Adrenal gland (tissue), 12 donors: ENCODE results near the gene EPB41L2. TPM values are rescaled to one million over a fixed set of nuclear protein-coding genes. Genes with fewer than 3 reads are reported as not detected.
"Not testable (repeated sequence)": the region's sequence is repeated elsewhere in the genome, so short reads cannot be mapped to it uniquely, and the experiment has no call there.

Experiments
- DNase-seq, 7 donors: peaks; one replicate each; pipeline ENCODE4 v3.0.0-alpha.2; 2019 to 2020
- H3K27ac ChIP-seq, 5 donors: fragments of 200-600 bp; sonication (generic) in 4 of 5; 1 replicate in 3 of 5; 2 replicates in 2 of 5; pipeline versions ENCODE4 v1.5.1 to v1.8.0; 2016 to 2020; ENCODE audit warnings: mild to moderate bottlenecking in 1 of 5
- H3K27me3 ChIP-seq: fragments of 200-600 bp; 2 replicates; pipeline ENCODE4 v1.8.0; 2021
- H3K36me3 ChIP-seq, 2 donors: fragments of 200-600 bp; replicated peaks in 1 of 2; 1 replicate in 1 of 2; 2 replicates in 1 of 2; pipeline versions ENCODE4 v1.5.1 to v1.8.0; 2018 to 2022
- H3K4me1 ChIP-seq, 2 donors: fragments of 200-600 bp; replicated peaks in 1 of 2; 1 replicate in 1 of 2; 2 replicates in 1 of 2; pipeline versions ENCODE4 v1.5.1 to v1.8.0; 2018 to 2021
- H3K4me3 ChIP-seq, 4 donors: fragments of 200-600 bp; sonication (generic) in 3 of 4; one replicate each; pipeline ENCODE4 v1.5.1; 2016 to 2018
- H3K9me3 ChIP-seq, 3 donors: fragments of 200-600 bp; sonication (generic) in 1 of 3; replicated peaks in 1 of 3; 1 replicate in 2 of 3; 2 replicates in 1 of 3; pipeline versions ENCODE4 v1.5.1 to v1.8.0; 2016 to 2021
- CTCF ChIP-seq, 6 experiments: fragments of 450-650 bp in 4 of 6; fragments of 200-600 bp in 2 of 6; sonication (generic) in 1 of 6; IDR thresholded peaks; 1 replicate in 5 of 6; 2 replicates in 1 of 6; pipeline versions ENCODE4 v1.5.1 to v1.8.0; 2016 to 2021; ENCODE audit warnings: antibody characterized with exemption in 6 of 6, mild to moderate bottlenecking in 2 of 6, moderate library complexity in 1 of 6
- POLR2A ChIP-seq, 2 donors: fragments of 450-650 bp; IDR thresholded peaks; one replicate each; pipeline ENCODE4 v1.6.1; 2017; ENCODE audit warnings: antibody characterized with exemption in 2 of 2, mild to moderate bottlenecking in 2 of 2, moderate library complexity in 1 of 2
- WGBS, 4 donors: extraction: QIAGEN DNeasy Blood & Tissue Kit in 2 of 4; methylation state at CpG; one replicate each; pipeline versions ENCODE4 v1.1.5 to v1.1.7; 2013 to 2017; 5-methylcytosine and 5-hydroxymethylcytosine counted together
- intact Hi-C, 2 donors: fragments of 100-400 bp; cut with DNase I; formaldehyde crosslinking; loops; one replicate each; pipeline versions ENCODE4 v1.14.1 to v1.15.0; 2022 to 2023
- polyA plus RNA-seq, 3 donors: library from polyadenylated mRNA; stranded (reverse); fragments of 200-250 nt in 2 of 3; fragments of 350-450 nt in 1 of 3; fragmentation: Illumina TruSeq in 1 of 3; extraction: RNeasy Lipid Tissue Mini Kit (QIAGEN cat#74804) in 1 of 3; gene quantifications; one replicate each; pipeline ENCODE4 v1.2.3, GENCODE V29; 2013 to 2014
- total RNA-seq, 9 donors: library from RNA; depleted of rRNA in 4 of 9; stranded (reverse); fragments of >200 nt in 4 of 9; fragments of 120-200 nt in 1 of 9; fragmentation: NEBNext Ultra II Directional in 1 of 9; extraction: Animal tissue kit (Norgen Biotek cat#: 25700) in 1 of 9; gene quantifications; one replicate each; pipeline versions ENCODE4 v1.1.0 to v1.2.4, GENCODE V29; 2013 to 2023
- donor health status: healthy with polysubstance abuse.
- donor health status: Bipolar disorder and iron deficiency.
- donor health status: DM: yes; HTN: yes; CAD: no.
- donor health status: DM: no; HTN: no; CAD: no.
- donor health status: DM: no; HTN: no; CAD: no.
- donor health status: DM: yes; HTN: yes; CAD: no.

Gene EPB41L2
- total and polyA plus RNA-seq, 12 donors = 30.6 to 101 (median 82.4) TPM

- Histone ChIP-seq H3K4me1 (peaks cover 0 to 17% of the 10 kb centered on the region in 2 donors), H3K4me3 (no peak overlapping the region), H3K27ac (no peak overlapping the region), H3K36me3 (no peaks in the 10 kb centered on the region), H3K27me3 (no peaks in the 10 kb centered on the region), H3K9me3 (no peaks in the 10 kb centered on the region)
- WGBS, 4 donors = 95 to 98% (median 97%) methylated on average over 10 of the region's 10 CpGs
- no peak for TF ChIP-seq POLR2A (IDR thresholded peaks at IDR 0.05)
- TF ChIP-seq CTCF (IDR thresholded peaks at IDR 0.05) = no peak
- intact Hi-C loops = loop anchor here in 1 of 2 donors (5.0 kb wide), 1 partner anchor 58 kb away; no protein-coding TSS in a partner anchor
- DNase-seq = no peak
These were observed 68.5 kb downstream of the EPB41L2 start for GRCh38 chr6:130994319-130995097.

GRCh38 chr6:130993292-130993765, 69.7 kb downstream of the EPB41L2 start:
- Histone ChIP-seq H3K9me3 (no peaks in the 10 kb centered on the region), H3K4me1 (peaks cover 0 to 14% of the 10 kb centered on the region in 2 donors), H3K27ac (peak overlapping the region in 2 of 5 donors; percentile 45 to 62), H3K36me3 (no peaks in the 10 kb centered on the region), H3K4me3 (peak overlapping the region in 1 of 4 donors; percentile 18), H3K27me3 (no peaks in the 10 kb centered on the region)
- intact Hi-C loops = no loop called here
- 45 to 59% (median 53%) methylated on average over 9 to 11 of the region's 11 CpGs for WGBS, 4 donors
- TF ChIP-seq CTCF (IDR thresholded peaks at IDR 0.05) (no peak), POLR2A (IDR thresholded peaks at IDR 0.05) (peak in 1 of 2 donors; percentile 52)
- peak; percentile 63 to 89 (median 84) for DNase-seq

GRCh38 chr6:130991422-130992137, 71.5 kb downstream of the EPB41L2 start:
- peaks cover 0 to 6% of the 10 kb centered on the region in 2 donors for H3K4me1 ChIP-seq
- TF ChIP-seq POLR2A (IDR thresholded peaks at IDR 0.05) = no peak
- TF ChIP-seq CTCF (IDR thresholded peaks at IDR 0.05) = no peak
- DNase-seq = no peak
- H3K36me3 ChIP-seq = no peaks in the 10 kb centered on the region
- H3K4me3 ChIP-seq = no peak overlapping the region
- intact Hi-C loops = no loop called here
- H3K27me3 ChIP-seq = no peaks in the 10 kb centered on the region
- H3K27ac ChIP-seq = no peak overlapping the region
- H3K9me3 ChIP-seq = no peaks in the 10 kb centered on the region
- WGBS, 4 donors = 73 to 81% (median 76%) methylated on average over 6 of the region's 6 CpGs

- intact Hi-C loops, H3K36me3 ChIP-seq, DNase-seq, H3K27ac ChIP-seq, H3K4me3 ChIP-seq, H3K4me1 ChIP-seq, H3K27me3 ChIP-seq, H3K9me3 ChIP-seq: not testable (repeated sequence)
- 78 to 97% (median 96%) methylated on average over 5 of the region's 5 CpGs for WGBS, 4 donors
These were observed 75.5 kb downstream of the EPB41L2 start for GRCh38 chr6:130987539-130987938.
